HepG2 (cell line): ENCODE measurements around the gene EHD1. TPM values are rescaled to one million over a fixed set of nuclear protein-coding genes. Genes with fewer than 3 reads are reported as not detected.

Experiments used
- ATF3 ChIP-seq: sonication (generic); formaldehyde crosslinking; IDR thresholded peaks from 2 replicates; pipeline ENCODE4 v1.4.0; 2020; ENCODE audit warnings: missing genetic modification reagents
- CBX2 ChIP-seq, 2 experiments: fragments of 200-600 bp in 1 of 2; sonication (generic); formaldehyde crosslinking in 1 of 2; IDR thresholded peaks; 2 replicates each; pipeline versions ENCODE4 v1.7.0 to v1.8.1; 2018 to 2022; ENCODE audit warnings: low read depth in 2 of 2, low read length in 1 of 2, mild to moderate bottlenecking in 1 of 2, missing genetic modification reagents in 1 of 2
- DNMT1 ChIP-seq: sonication (generic); formaldehyde crosslinking; IDR thresholded peaks from 2 replicates; pipeline ENCODE4 v1.5.1; 2020; ENCODE audit warnings: mild to moderate bottlenecking, missing genetic modification reagents
- FUBP1 ChIP-seq: sonication (generic); formaldehyde crosslinking; IDR thresholded peaks from 2 replicates; pipeline ENCODE4 v1.5.1; 2020; ENCODE audit warnings: missing genetic modification reagents, mild to moderate bottlenecking, borderline replicate concordance
- ISX ChIP-seq: sonication (generic); formaldehyde crosslinking; conservative IDR thresholded peaks from 2 replicates; pipeline ENCODE4 v1.5.0; 2020; ENCODE audit warnings: missing genetic modification reagents
- KLF12 ChIP-seq: sonication (generic); formaldehyde crosslinking; IDR thresholded peaks from 2 replicates; pipeline ENCODE4 v1.4.0; 2020; ENCODE audit warnings: missing genetic modification reagents, borderline replicate concordance
- NR2F6 ChIP-seq, 2 experiments: IDR thresholded peaks; 2 replicates each; pipeline ENCODE4 v1.6.1; 2016; ENCODE audit warnings: antibody characterized with exemption in 1 of 2, mild to moderate bottlenecking in 1 of 2
- SIN3A ChIP-seq: IDR thresholded peaks from 2 replicates; pipeline ENCODE4 v1.6.1; 2011; ENCODE audit warnings: low read depth, mild to moderate bottlenecking, control low read depth, low read length, borderline replicate concordance
- SIN3B ChIP-seq: fragments of 150-350 bp; IDR thresholded peaks from 2 replicates; pipeline ENCODE4 v1.6.1; 2014; ENCODE audit warnings: low read length
- SOX13 ChIP-seq, 3 experiments: fragments of 450-650 bp in 1 of 3; sonication (generic) in 1 of 3; formaldehyde crosslinking in 1 of 3; IDR thresholded peaks in 2 of 3; conservative IDR thresholded peaks in 1 of 3; 2 replicates each; pipeline versions ENCODE4 v1.5.0 to v1.6.1; 2016 to 2020; ENCODE audit warnings: antibody characterized with exemption in 1 of 3, mild to moderate bottlenecking in 1 of 3, missing compliant biosample characterization in 1 of 3, missing genetic modification reagents in 1 of 3, moderate library complexity in 1 of 3
- SPEN ChIP-seq: sonication (generic); formaldehyde crosslinking; IDR thresholded peaks from 2 replicates; pipeline ENCODE4 v1.5.1; 2020; ENCODE audit warnings: low read depth, mild to moderate bottlenecking, missing genetic modification reagents
- STAT6 ChIP-seq: sonication (generic); formaldehyde crosslinking; IDR thresholded peaks from 2 replicates; pipeline ENCODE4 v1.4.0; 2020; ENCODE audit warnings: missing genetic modification reagents, mild to moderate bottlenecking, borderline replicate concordance
- TBP ChIP-seq: sonication (generic); formaldehyde crosslinking; IDR thresholded peaks from 2 replicates; pipeline ENCODE4 v1.5.0; 2020; ENCODE audit warnings: missing genetic modification reagents
- THAP7 ChIP-seq: sonication (generic); formaldehyde crosslinking; IDR thresholded peaks from 2 replicates; pipeline ENCODE4 v1.8.1; 2023; ENCODE audit warnings: mild to moderate bottlenecking, missing genetic modification reagents
- THAP9 ChIP-seq: sonication (generic); formaldehyde crosslinking; IDR thresholded peaks from 2 replicates; pipeline ENCODE4; 2020; ENCODE audit warnings: missing genetic modification reagents, mild to moderate bottlenecking, borderline replicate concordance
- TP53 ChIP-seq: sonication (generic); formaldehyde crosslinking; conservative IDR thresholded peaks from 2 replicates; pipeline ENCODE4 v1.4.0; 2020; ENCODE audit warnings: missing genetic modification reagents
- ZBTB1 ChIP-seq: sonication (generic); formaldehyde crosslinking; IDR thresholded peaks from 2 replicates; pipeline ENCODE4 v1.4.0; 2020; ENCODE audit warnings: missing genetic modification reagents, borderline replicate concordance
- ZNF160 ChIP-seq: sonication (generic); formaldehyde crosslinking; IDR thresholded peaks from 2 replicates; pipeline ENCODE4 v1.8.0; 2022; ENCODE audit warnings: mild to moderate bottlenecking, inconsistent platforms, missing genetic modification reagents
- ZSCAN9 ChIP-seq: IDR thresholded peaks from 2 replicates; pipeline ENCODE4 v1.6.1; 2016; ENCODE audit warnings: borderline replicate concordance
- polyA plus RNA-seq, 8 experiments: library from polyadenylated mRNA; depleted of rRNA in 3 of 8; stranded (reverse) in 7 of 8; unstranded in 1 of 8; fragments of >200 nt; fragmentation: Illumina TruSeq in 4 of 8; extraction: Trizol in 4 of 8; gene quantifications; 2 replicates each; pipeline versions ENCODE4 v1.2.1 to v1.2.3, GENCODE V29; 2011 to 2016; ENCODE audit warnings: low read depth in 4 of 8, missing spikeins in 1 of 8, mixed read lengths in 1 of 8; ENCODE audit not compliant: insufficient read depth in 1 of 8
- total RNA-seq, 5 experiments: library from RNA; depleted of rRNA; stranded (reverse); fragments of >200 nt; fragmentation: Illumina TruSeq; extraction: Trizol; gene quantifications; 2 replicates each; pipeline ENCODE4 v1.2.3, GENCODE V29; 2016; ENCODE audit warnings: low read depth in 1 of 5

Gene EHD1
- total and polyA plus RNA-seq, 2 of the 13 experiments (the other 11 are each of a cell fraction or from before 2014, with no cell fraction given): 23.6 to 26.6 TPM

- no peak for TF ChIP-seq SIN3B
- TF ChIP-seq ISX (CRISPR knock-in tag): no peak
- TF ChIP-seq ATF3 (CRISPR knock-in tag): peak; percentile 46; the same call in 1 of the 2 replicates
- TF ChIP-seq ZNF160 (CRISPR knock-in tag): no peak
- peak; percentile 91; the same call in 1 of the 2 replicates for TF ChIP-seq TP53 (CRISPR knock-in tag)
- TF ChIP-seq ZBTB1 (CRISPR knock-in tag): no peak
- no peak for TF ChIP-seq SPEN (CRISPR knock-in tag)
- TF ChIP-seq KLF12 (CRISPR knock-in tag): no peak
- TF ChIP-seq SOX13 (IDR thresholded peaks at IDR 0.05): no peak
- TF ChIP-seq SOX13 (CRISPR knock-in tag; conservative IDR thresholded peaks at IDR 0.05 in 1 of 2, IDR thresholded peaks at IDR 0.05 in 1 of 2): peak in 1 of 2 experiments; percentile 36; a peak in 1 of 4 replicates
- TF ChIP-seq SIN3A: 0 out of 2 replicates have a peak, but pooled peaks have one; percentile 49
- no peak for TF ChIP-seq STAT6 (CRISPR knock-in tag)
- TF ChIP-seq THAP9 (CRISPR knock-in tag): no peak
- no peak for TF ChIP-seq TBP (CRISPR knock-in tag)
- no peak for TF ChIP-seq FUBP1
- TF ChIP-seq NR2F6 (IDR thresholded peaks at IDR 0.05): no peak; the same call in 1 of the 2 replicates
- no peak; the same call in 1 of the 2 replicates for TF ChIP-seq NR2F6 (CRISPR knock-in tag; IDR thresholded peaks at IDR 0.05)
- no peak for TF ChIP-seq DNMT1 (CRISPR knock-in tag)
- TF ChIP-seq ZSCAN9: no peak; the same call in 1 of the 2 replicates
- TF ChIP-seq CBX2 (IDR thresholded peaks at IDR 0.05; ENCODE audit: low read depth, low read length): no peak
- TF ChIP-seq CBX2 (CRISPR knock-in tag; IDR thresholded peaks at IDR 0.05; ENCODE audit: low read depth): no peak
- TF ChIP-seq THAP7 (CRISPR knock-in tag): no peak
These were observed 35.4 kb downstream of the EHD1 start (continued) for GRCh38 chr11:64842851-64843685.
